ENCODE data around the gene MNX1. TPM values are rescaled to one million over a fixed set of nuclear protein-coding genes. Genes with fewer than 3 reads are reported as not detected.

MNX1 gene
- total and polyA plus RNA-seq, 9 of the 15 experiments (the other 6 are each of a cell fraction or from before 2014, with no cell fraction given) = 0.15 to 8.0 (median 1.4) TPM

DNA sequence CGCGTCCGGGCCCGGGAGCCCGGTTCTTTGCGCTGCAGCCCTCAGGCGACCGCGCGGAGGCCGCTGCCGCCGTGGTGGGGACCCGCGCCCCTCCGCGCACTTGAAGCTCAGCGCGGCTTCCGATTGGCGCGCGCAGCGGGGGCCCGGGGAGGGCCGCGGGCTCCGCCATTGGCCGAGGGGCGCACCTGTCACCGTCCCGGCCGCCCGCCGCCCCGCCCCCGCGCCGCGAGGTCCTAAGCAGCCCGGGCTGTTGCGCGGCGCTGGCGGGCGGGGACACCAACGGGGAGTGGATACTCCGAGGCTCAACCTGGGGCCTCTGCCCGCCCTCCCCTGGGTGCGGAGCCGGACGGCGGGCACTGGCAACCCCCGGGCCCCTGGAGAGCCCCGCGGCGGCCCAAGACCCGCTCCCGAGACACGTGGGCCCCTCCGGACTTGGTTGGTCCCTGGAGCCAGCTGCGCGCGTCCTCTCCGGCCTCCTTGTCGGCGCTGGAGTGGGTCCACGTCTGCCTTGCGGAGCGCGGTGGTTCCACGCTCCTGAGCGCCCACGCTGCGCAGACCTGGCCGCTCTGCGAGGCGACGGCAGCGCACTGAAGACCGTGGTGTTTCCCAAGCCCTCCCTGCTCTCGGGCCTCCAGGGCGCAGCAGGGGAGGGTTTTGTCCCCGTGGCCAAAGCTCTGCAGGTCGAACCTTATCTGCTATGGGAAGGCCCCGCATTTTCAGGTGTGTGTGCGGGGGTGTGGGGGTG, at the start of gene MNX1 (continued):
- TF ChIP-seq, protein P1, sequence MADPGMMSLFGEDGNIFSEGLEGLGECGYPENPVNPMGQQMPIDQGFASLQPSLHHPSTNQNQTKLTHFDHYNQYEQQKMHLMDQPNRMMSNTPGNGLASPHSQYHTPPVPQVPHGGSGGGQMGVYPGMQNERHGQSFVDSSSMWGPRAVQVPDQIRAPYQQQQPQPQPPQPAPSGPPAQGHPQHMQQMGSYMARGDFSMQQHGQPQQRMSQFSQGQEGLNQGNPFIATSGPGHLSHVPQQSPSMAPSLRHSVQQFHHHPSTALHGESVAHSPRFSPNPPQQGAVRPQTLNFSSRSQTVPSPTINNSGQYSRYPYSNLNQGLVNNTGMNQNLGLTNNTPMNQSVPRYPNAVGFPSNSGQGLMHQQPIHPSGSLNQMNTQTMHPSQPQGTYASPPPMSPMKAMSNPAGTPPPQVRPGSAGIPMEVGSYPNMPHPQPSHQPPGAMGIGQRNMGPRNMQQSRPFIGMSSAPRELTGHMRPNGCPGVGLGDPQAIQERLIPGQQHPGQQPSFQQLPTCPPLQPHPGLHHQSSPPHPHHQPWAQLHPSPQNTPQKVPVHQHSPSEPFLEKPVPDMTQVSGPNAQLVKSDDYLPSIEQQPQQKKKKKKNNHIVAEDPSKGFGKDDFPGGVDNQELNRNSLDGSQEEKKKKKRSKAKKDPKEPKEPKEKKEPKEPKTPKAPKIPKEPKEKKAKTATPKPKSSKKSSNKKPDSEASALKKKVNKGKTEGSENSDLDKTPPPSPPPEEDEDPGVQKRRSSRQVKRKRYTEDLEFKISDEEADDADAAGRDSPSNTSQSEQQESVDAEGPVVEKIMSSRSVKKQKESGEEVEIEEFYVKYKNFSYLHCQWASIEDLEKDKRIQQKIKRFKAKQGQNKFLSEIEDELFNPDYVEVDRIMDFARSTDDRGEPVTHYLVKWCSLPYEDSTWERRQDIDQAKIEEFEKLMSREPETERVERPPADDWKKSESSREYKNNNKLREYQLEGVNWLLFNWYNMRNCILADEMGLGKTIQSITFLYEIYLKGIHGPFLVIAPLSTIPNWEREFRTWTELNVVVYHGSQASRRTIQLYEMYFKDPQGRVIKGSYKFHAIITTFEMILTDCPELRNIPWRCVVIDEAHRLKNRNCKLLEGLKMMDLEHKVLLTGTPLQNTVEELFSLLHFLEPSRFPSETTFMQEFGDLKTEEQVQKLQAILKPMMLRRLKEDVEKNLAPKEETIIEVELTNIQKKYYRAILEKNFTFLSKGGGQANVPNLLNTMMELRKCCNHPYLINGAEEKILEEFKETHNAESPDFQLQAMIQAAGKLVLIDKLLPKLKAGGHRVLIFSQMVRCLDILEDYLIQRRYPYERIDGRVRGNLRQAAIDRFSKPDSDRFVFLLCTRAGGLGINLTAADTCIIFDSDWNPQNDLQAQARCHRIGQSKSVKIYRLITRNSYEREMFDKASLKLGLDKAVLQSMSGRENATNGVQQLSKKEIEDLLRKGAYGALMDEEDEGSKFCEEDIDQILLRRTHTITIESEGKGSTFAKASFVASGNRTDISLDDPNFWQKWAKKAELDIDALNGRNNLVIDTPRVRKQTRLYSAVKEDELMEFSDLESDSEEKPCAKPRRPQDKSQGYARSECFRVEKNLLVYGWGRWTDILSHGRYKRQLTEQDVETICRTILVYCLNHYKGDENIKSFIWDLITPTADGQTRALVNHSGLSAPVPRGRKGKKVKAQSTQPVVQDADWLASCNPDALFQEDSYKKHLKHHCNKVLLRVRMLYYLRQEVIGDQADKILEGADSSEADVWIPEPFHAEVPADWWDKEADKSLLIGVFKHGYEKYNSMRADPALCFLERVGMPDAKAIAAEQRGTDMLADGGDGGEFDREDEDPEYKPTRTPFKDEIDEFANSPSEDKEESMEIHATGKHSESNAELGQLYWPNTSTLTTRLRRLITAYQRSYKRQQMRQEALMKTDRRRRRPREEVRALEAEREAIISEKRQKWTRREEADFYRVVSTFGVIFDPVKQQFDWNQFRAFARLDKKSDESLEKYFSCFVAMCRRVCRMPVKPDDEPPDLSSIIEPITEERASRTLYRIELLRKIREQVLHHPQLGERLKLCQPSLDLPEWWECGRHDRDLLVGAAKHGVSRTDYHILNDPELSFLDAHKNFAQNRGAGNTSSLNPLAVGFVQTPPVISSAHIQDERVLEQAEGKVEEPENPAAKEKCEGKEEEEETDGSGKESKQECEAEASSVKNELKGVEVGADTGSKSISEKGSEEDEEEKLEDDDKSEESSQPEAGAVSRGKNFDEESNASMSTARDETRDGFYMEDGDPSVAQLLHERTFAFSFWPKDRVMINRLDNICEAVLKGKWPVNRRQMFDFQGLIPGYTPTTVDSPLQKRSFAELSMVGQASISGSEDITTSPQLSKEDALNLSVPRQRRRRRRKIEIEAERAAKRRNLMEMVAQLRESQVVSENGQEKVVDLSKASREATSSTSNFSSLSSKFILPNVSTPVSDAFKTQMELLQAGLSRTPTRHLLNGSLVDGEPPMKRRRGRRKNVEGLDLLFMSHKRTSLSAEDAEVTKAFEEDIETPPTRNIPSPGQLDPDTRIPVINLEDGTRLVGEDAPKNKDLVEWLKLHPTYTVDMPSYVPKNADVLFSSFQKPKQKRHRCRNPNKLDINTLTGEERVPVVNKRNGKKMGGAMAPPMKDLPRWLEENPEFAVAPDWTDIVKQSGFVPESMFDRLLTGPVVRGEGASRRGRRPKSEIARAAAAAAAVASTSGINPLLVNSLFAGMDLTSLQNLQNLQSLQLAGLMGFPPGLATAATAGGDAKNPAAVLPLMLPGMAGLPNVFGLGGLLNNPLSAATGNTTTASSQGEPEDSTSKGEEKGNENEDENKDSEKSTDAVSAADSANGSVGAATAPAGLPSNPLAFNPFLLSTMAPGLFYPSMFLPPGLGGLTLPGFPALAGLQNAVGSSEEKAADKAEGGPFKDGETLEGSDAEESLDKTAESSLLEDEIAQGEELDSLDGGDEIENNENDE (IDR thresholded peaks at IDR 0.05; ENCODE audit: low read depth, low read length) = no peak
- TF ChIP-seq, protein P2, sequence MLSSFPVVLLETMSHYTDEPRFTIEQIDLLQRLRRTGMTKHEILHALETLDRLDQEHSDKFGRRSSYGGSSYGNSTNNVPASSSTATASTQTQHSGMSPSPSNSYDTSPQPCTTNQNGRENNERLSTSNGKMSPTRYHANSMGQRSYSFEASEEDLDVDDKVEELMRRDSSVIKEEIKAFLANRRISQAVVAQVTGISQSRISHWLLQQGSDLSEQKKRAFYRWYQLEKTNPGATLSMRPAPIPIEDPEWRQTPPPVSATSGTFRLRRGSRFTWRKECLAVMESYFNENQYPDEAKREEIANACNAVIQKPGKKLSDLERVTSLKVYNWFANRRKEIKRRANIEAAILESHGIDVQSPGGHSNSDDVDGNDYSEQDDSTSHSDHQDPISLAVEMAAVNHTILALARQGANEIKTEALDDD (IDR thresholded peaks at IDR 0.05) = no peak
- TF ChIP-seq RBM34 (IDR thresholded peaks at IDR 0.05; ENCODE audit: borderline replicate concordance, insufficient read depth, low read length) (no peak), BRF1 (IDR thresholded peaks at IDR 0.05; ENCODE audit: borderline replicate concordance, extremely low read depth, insufficient read length) (no peak), HDAC8 (tag; IDR thresholded peaks at IDR 0.05) (peak; percentile 41; the same call in 1 of the 2 replicates), ADNP (tag; IDR thresholded peaks at IDR 0.05) (no peak), BCLAF1 (IDR thresholded peaks at IDR 0.05; ENCODE audit: borderline replicate concordance in 1 of 2, control insufficient read depth in 1 of 2, low read depth in 2 of 2, low read length in 1 of 2) (no peak), GTF2E2 (tag; IDR thresholded peaks at IDR 0.05) (no peak), ZNF239 (CRISPR knock-in tag; IDR thresholded peaks at IDR 0.05) (no peak)
